ENCODE data around the gene POU2F3.
A peak's percentile ranks its signal among the peaks of the same experiment; 100 is the strongest.

POU2F3 gene

GRCh38 chr11:120316880-120317688 lies 77.1 kb downstream of the POU2F3 start:
- no peak for DNase-seq (ENCODE audit: low spot score)

- no peak for DNase-seq (ENCODE audit: low spot score)
Measured at GRCh38 chr11:120317689-120318480, 77.9 kb downstream of the POU2F3 start.

GRCh38 chr11:120318906-120319305 lies 79.0 kb downstream of the POU2F3 start:
- DNase-seq (ENCODE audit: low spot score): no peak

- peak; percentile 71 for DNase-seq (ENCODE audit: low spot score)
Measured at GRCh38 chr11:120324932-120325810, 85.2 kb downstream of the POU2F3 start, which contains the start of gene TLCD5. TSS of gene TLCD5 (plus strand) at chr11:120325299. CDS start at chr11:120327442, 2,143 bp downstream.

GRCh38 chr11:120326228-120326627 lies 86.3 kb downstream of the POU2F3 start:
- no peak for DNase-seq (ENCODE audit: low spot score)

- DNase-seq (ENCODE audit: low spot score): no peak
Measured at GRCh38 chr11:120326845-120327281, 86.9 kb downstream of the POU2F3 start.

GRCh38 chr11:120327311-120327710 lies 87.4 kb downstream of the POU2F3 start:
- DNase-seq (ENCODE audit: low spot score): no peak

GRCh38 chr11:120329556-120329955 lies 89.6 kb downstream of the POU2F3 start:
- no peak for DNase-seq (ENCODE audit: low spot score)

- DNase-seq (ENCODE audit: low spot score): no peak
Measured at GRCh38 chr11:120330045-120330444, 90.1 kb downstream of the POU2F3 start.

GRCh38 chr11:120331301-120331996 lies 91.5 kb downstream of the POU2F3 start:
- no peak for DNase-seq (ENCODE audit: low spot score)

- DNase-seq (ENCODE audit: low spot score): no peak
Measured at GRCh38 chr11:120332822-120333716, 93.1 kb downstream of the POU2F3 start.

GRCh38 chr11:120333801-120334200 lies 93.9 kb downstream of the POU2F3 start:
- no peak for DNase-seq (ENCODE audit: low spot score)

GRCh38 chr11:120334332-120334731 lies 94.4 kb downstream of the POU2F3 start:
- no peak for DNase-seq (ENCODE audit: low spot score)

GRCh38 chr11:120334894-120335462 lies 95.0 kb downstream of the POU2F3 start:
- peak; percentile 52 for DNase-seq (ENCODE audit: low spot score)

GRCh38 chr11:120335556-120335907 lies 95.6 kb downstream of the POU2F3 start:
- peak; percentile 10 for DNase-seq (ENCODE audit: low spot score)

GRCh38 chr11:120335908-120336640 lies 96.1 kb downstream of the POU2F3 start, which contains the start of gene ARHGEF12:
TSS of gene ARHGEF12 (plus strand) at chr11:120336413. CDS start at chr11:120337244, 831 bp downstream.
- DNase-seq (ENCODE audit: low spot score): peak; percentile 86

GRCh38 chr11:120336641-120337354 lies 96.9 kb downstream of the POU2F3 start:
- DNase-seq (ENCODE audit: low spot score): peak; percentile 3

Measured in SK-N-DZ (cell line).